Neural crest cell (in vitro differentiated cells): ENCODE results near the gene ACIN1. TPM values are rescaled to one million over a fixed set of nuclear protein-coding genes. Genes with fewer than 3 reads are reported as not detected.

Source experiments
- DNase-seq: peaks from one replicate; pipeline ENCODE4 v3.0.0; 2021; ENCODE audit warnings: low read depth, mixed read lengths, low spot score
- H3K27ac Mint-ChIP-seq: one replicate; pipeline ENCODE4 v1.8.0; 2021; ENCODE audit warnings: mild to moderate bottlenecking, mixed read lengths; ENCODE audit not compliant: unreplicated experiment
- H3K27me3 Mint-ChIP-seq: 2 replicates; pipeline ENCODE4 v1.8.0; 2021; ENCODE audit warnings: low read depth, mild to moderate bottlenecking, mixed read lengths
- H3K36me3 Mint-ChIP-seq: 2 replicates; pipeline ENCODE4 v1.8.0; 2021; ENCODE audit warnings: low read depth, mild to moderate bottlenecking, mixed read lengths
- H3K4me1 Mint-ChIP-seq: 2 replicates; pipeline ENCODE4 v1.8.0; 2021; ENCODE audit warnings: mixed read lengths
- H3K4me3 Mint-ChIP-seq: one replicate; pipeline ENCODE4 v1.8.0; 2021; ENCODE audit warnings: mild to moderate bottlenecking, mixed read lengths
- H3K9me3 Mint-ChIP-seq: 2 replicates; pipeline ENCODE4 v1.8.0; 2021; ENCODE audit warnings: mixed read lengths
- CTCF ChIP-seq: fragments of 200-600 bp; sonication (generic); conservative IDR thresholded peaks from 2 replicates; pipeline ENCODE4 v1.5.0; 2021; ENCODE audit warnings: antibody characterized with exemption, mild to moderate bottlenecking
- total RNA-seq: library from RNA; stranded (reverse); gene quantifications from 2 replicates; pipeline ENCODE4 v1.2.1, GENCODE V29; 2021

The ACIN1 gene
- total RNA-seq, 1 donor from 2014 or later: 352 TPM

GRCh38 chr14:23047034-23047634 is 47.8 kb downstream of the ACIN1 start:
- Mint-ChIP-seq H3K27ac (peak overlapping the region; percentile 12), H3K36me3 (peaks cover 4% of the 10 kb centered on the region), H3K4me1 (peaks cover 4% of the 10 kb centered on the region), H3K27me3 (no peaks in the 10 kb centered on the region), H3K4me3 (no peak overlapping the region), H3K9me3 (no peaks in the 10 kb centered on the region)
- DNase-seq: no peak
- TF ChIP-seq CTCF: no peak

GRCh38 chr14:23045419-23046357 is 49.2 kb downstream of the ACIN1 start:
- H3K27ac Mint-ChIP-seq: no peak overlapping the region
- no peak overlapping the region for H3K4me3 Mint-ChIP-seq
- H3K36me3 Mint-ChIP-seq: peaks cover 4% of the 10 kb centered on the region
- TF ChIP-seq CTCF: no peak
- peaks cover 4% of the 10 kb centered on the region for H3K4me1 Mint-ChIP-seq
- no peaks in the 10 kb centered on the region for H3K27me3 Mint-ChIP-seq
- no peak for DNase-seq
- no peaks in the 10 kb centered on the region for H3K9me3 Mint-ChIP-seq

GRCh38 chr14:23044840-23045239 is 50.1 kb downstream of the ACIN1 start:
- Mint-ChIP-seq H3K9me3 (no peaks in the 10 kb centered on the region), H3K4me1 (peaks cover 4% of the 10 kb centered on the region), H3K27ac (no peak overlapping the region), H3K4me3 (peak overlapping the region; percentile 27), H3K36me3 (peaks cover 4% of the 10 kb centered on the region), H3K27me3 (no peaks in the 10 kb centered on the region)
- no peak for DNase-seq
- no peak for TF ChIP-seq CTCF

- TF ChIP-seq CTCF: no peak
- Mint-ChIP-seq H3K36me3 (peaks cover 4% of the 10 kb centered on the region), H3K27ac (no peak overlapping the region), H3K9me3 (no peaks in the 10 kb centered on the region), H3K4me3 (no peak overlapping the region), H3K4me1 (peaks cover 4% of the 10 kb centered on the region), H3K27me3 (no peaks in the 10 kb centered on the region)
- DNase-seq: no peak
Measured at GRCh38 chr14:23043754-23044153, 51.2 kb downstream of the ACIN1 start.

GRCh38 chr14:23043145-23043544 is 51.8 kb downstream of the ACIN1 start:
- TF ChIP-seq CTCF: no peak
- no peaks in the 10 kb centered on the region for H3K27me3 Mint-ChIP-seq
- H3K4me1 Mint-ChIP-seq: peaks cover 4% of the 10 kb centered on the region
- no peak overlapping the region for H3K27ac Mint-ChIP-seq
- no peak for DNase-seq
- peaks cover 4% of the 10 kb centered on the region for H3K36me3 Mint-ChIP-seq
- no peaks in the 10 kb centered on the region for H3K9me3 Mint-ChIP-seq
- no peak overlapping the region for H3K4me3 Mint-ChIP-seq
